Stimulated activated CD4-positive, alpha-beta T cell treated with anti-CD3 and anti-CD28 coated beads, Interleukin-2, amount 100 ng/mL, for 24 hours (primary cell): ENCODE measurements around the gene AGAP1.

Experiments
- DNase-seq, 2 donors: peaks; one replicate each; pipeline ENCODE4 v3.0.0-alpha.2; 2020

AGAP1 gene

DNA sequence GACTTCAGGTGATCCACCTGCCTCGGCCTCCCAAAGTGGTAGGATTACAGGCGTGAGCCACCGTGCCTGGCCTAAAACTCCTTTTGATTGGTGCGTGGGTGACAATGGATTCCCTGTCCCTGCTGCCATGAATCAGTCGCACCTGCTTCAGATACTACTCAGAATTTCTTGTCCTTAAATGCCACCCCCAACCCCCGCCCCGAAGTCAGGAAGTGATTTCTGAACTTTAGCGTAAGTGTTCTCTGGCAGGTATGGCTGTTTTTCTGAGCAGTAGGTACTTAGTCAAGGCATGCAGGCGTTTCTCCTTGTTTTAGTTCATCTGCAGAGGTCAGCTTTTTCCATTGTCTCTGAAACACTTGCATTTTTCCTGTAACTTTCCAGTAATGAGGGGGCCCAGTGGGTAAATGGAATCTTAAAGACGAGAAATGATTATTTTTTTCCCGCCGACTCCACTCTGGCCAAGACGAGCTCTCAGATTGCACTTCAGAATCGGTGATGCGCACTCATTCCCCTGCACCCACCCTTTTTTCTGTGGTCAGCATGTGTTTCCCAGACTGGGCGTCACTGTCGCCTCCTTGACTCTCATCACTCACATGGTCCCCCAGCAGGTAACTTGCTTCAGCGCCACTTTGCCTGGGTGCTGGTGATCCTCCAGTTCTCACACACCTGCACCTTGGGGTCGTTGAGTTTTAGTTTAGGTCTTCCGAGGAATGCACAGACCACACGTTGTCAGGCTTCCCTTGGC, 494.6 kb downstream of the AGAP1 start:
- DNase-seq: no peak

GRCh38 chr2:235989591-235989990, 495.7 kb downstream of the AGAP1 start:
- DNase-seq: no peak

DNA sequence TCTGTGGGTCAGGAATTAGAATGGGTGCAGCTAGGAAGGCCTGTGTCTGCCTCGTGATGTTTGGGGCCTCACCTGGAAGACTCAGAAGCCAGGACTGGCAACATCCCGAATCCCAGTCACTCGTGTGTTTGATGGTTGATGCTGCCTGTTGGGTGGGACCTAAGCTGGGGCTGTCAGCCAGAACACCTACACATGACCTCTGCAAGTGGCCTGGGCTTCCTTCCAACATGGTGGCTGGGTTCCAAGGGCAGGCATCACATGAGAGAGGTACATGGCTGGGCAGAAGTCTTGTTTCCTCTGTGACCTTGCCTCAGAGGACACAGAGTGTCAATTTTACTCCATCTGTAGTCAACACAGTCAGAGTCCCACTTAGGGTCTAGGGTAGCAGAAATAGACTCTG, 496.5 kb downstream of the AGAP1 start:
- no peak for DNase-seq

GRCh38 chr2:235992024-235992423, 498.2 kb downstream of the AGAP1 start:
- DNase-seq: no peak

- no peak for DNase-seq
Observed at GRCh38 chr2:235996419-235996818, 502.6 kb downstream of the AGAP1 start.

- no peak for DNase-seq
Observed at GRCh38 chr2:235999011-235999410, 505.2 kb downstream of the AGAP1 start.

DNA sequence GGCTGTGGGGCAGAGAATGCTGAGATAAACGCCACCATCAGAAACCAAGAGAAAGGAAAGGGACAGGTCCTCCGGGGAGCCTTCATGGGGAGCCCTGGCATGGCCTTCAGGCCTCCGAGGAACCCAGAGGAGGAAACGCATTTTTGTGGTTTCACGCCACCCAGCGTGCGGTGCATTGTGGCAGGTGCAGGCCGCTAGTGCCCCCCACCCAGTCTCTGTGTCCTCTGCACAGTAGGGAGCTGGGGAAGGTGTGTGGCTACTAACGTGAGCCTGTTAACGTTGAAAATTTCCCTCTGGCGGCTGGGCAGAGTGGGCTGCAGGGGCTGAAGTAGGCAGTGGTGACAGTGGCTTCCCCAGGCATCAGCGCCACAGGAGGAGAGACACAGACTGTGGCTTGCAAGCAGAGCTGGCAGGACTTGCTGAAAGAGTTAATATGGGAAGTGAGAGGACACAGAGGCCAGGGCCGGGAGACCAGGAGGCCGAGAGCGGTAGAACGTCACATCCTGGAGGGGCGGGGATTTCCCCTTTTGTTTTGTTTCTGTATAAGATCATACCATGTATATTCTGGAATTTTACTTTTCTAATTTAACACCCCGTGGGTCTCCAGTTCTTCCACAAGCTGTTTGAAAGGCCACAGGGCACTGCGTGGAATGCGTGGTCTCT, 507.5 kb downstream of the AGAP1 start:
- no peak for DNase-seq

DNA sequence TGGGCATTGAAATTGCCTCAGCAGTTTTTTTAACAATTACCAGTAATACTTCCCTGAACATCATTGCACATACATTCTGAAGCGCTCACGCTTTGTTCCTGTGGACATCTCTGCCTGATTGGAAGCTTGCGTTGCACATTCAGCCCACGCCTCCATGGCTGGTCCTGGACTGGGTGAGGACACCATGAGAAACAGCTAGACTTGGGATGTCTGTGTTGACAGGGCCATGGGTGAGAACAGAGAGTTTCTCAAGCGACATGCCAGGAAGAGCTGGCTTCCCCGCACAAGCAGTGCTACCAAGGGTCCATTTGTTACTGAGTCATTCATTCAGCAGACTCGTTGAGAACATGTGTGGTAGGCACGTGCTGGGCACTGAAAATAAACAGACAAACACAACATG, 508.0 kb downstream of the AGAP1 start:
- DNase-seq: no peak

DNA sequence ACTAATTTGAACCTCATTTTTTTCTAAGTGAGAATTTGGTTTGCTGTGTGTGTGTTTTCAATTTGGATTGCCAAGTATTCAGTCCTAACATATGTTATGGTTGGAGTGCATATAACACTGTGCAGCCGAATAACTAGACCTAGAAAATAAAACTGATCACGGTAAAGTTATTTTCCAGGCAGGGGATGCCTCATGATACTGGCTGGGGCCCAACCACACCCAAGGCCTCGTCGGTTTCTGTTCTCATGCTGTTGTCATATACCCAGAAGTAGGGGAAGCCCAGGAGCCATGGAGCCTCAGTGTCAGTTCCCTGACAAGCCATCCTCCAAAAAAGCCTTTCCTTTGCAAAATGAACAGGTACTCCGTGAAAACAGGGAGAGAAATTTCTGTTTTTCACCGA, 514.2 kb downstream of the AGAP1 start:
- DNase-seq: no peak

GRCh38 chr2:236008857-236009256, 515.0 kb downstream of the AGAP1 start:
- no peak for DNase-seq

- no peak for DNase-seq
Observed at GRCh38 chr2:236010920-236011685, 517.3 kb downstream of the AGAP1 start.

DNA sequence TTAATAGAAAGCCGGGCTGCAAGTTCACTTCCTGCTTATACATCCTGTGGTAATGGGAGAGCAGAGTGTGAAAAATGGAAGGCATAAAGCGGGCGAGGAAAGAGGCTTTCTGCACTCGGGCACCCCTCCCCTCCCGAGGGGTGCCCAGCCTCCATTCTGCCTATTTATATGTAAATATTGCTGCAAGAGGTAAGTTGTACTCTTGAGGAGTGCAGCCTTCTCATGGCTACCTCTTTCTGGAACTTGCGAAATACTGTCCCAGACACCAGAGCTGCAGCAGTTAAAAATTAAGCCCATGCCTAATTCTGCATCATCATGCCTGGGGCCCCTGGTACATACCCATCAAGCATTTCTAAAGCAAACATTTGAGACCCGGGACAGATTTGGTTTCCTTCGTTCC, 518.3 kb downstream of the AGAP1 start:
- DNase-seq: no peak

DNA sequence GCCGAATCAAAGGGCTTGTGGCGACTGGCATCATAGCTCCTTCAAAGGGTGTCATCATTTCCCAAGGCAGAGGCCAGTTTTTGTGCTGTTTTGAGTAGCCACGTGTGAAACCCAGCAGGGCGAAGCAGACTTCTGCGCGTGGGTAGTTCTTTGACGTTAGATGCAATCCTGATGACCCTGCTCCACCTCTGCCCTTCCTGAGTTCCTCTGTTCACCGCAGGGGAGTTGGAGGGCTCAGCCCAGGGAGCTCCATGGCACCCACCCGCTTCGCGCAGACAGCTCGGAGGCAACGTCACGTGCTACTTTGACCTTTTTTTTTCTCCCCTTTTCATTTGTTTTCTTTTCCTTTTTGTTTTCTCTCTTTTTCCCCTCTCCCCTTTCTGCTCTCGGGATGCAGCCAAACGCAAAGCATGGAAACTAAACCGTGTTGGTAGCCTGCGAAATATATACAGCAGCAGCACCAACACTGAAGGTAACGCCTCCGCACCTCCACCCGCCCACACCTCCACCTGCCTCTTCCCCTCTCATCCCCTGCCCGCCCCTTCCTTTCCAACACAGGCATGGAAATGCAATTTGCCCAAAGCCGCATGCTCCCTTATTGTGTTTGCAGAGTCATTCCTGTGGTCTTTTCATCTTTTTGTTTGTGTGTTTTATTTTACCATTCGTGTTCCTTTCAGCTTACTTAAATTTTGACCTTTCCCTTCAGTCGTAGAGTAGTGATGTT, 520.7 kb downstream of the AGAP1 start:
- DNase-seq: no peak

GRCh38 chr2:236015171-236015570, 521.3 kb downstream of the AGAP1 start:
- DNase-seq: no peak

DNA sequence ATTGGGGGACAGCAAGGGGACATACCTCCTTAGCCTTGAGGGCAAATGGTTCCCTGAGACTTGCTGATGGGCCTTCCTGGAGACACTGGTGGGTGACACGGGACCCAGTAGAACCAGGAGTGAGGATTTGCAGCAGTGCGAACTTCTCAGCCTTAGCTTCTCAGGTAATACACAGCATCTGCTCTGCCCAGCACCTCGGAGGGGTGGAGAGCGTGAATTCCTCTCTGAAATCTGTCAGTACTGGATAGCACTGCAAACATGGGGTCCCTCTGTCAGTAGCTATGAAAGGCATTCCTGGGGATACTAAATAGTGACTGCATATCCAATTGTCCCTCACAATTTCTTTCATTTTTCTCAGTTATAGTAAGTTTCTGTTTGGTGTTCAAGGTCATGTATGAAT, 522.7 kb downstream of the AGAP1 start:
- no peak for DNase-seq

GRCh38 chr2:236017446-236017845, 523.6 kb downstream of the AGAP1 start:
- no peak for DNase-seq

DNA sequence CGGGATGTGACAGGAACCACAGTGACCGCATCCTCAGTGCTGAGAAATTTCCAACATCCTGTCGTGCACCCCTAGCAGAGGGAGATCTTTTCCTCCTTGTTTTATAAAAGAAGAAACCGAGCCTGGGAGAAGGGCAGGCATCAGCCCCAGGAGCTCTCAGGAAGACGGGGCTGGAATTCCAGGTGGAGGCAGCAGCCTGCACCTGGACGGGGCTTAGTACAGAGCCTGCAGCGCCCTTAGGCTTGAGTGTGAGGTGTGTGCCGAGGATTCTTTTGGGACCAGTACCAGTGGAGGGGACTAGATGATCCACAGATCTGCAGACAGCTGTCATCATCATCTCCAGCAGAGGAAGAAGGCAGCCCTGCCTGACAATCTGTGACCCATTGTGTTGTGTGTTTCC, 525.6 kb downstream of the AGAP1 start:
- no peak for DNase-seq

DNA sequence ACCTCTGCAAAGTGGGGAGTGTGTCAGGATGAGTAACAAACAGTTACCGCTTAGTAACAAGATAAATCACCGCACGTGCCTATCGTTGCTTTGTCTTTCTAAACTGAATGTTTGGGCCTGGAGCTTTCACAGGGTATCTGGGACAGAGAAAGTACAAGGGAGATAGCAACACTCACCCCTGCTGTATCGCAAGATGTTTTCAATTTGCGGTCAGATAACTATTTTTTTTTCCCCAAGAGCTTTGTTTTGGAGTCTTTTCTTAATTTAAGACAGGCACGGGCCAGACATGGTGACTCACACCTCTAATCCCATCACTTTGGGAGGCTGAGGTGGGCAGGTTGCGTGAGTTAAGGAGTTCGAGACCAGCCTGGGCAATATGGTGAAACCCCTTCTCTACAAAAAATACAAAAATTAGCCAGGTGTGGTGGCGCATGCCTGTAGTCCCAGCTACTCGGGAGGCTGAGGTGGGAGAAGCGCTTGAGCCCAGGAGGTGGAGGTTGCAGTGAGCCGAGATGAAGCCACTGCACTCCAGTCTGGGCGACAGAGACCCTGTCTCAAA, 527.7 kb downstream of the AGAP1 start:
- DNase-seq: no peak

DNA sequence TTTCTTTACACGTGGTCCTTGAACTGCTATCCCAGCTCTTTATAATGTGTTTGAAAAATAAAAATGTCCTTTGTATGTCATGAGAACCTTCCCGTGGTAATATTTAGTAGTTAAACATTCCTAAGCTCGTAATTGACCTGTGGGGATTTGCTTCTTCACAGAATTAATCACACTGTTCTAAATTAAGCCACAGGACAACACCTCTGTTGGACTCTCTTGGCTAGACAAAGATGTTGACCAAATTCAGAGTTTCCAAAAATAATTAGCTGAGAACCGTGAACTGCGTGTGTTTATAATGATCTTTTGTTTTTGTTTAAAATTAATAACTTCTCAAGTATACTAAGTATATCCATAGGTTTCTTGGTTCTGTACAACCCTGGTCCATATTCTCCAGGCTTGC, 528.3 kb downstream of the AGAP1 start:
- DNase-seq: no peak

DNA sequence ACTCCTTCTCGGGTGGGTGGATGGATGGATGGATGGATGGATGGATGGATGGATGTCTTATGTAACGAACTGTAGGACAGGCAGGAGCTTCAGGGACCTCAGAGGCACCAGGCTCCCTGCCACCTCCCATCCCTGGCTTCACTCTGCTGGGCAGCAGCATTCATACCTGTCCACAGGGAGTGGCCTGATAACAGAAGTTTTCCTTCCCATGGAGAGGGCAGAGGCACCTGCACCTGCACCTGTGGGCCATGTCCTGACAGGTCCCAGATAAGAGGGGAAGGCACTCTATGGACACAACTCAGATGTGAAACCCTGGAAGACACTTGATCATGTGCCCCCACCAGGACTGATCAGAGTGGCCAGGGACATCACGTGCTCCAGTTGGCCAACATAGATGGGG, 532.0 kb downstream of the AGAP1 start:
- DNase-seq: no peak

DNA sequence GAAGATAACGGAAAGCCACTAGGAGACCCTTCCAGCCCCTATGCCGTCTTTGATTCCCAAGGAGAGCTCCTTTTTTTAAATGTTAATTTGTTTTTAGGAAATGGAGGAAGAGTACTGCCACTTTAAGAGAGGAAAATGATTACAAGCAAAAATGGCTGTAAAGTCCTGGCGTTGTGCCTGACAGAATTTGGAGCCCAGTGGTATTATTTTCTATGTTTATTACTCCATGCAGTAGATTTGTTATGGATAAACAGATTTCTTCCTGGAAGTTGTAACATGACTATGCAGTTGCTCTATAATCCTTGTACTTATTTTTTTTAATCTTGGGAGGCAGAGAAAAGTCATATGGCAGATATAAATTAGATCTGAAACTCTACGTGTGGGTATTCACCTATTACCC, 533.0 kb downstream of the AGAP1 start:
- DNase-seq: no peak

DNA sequence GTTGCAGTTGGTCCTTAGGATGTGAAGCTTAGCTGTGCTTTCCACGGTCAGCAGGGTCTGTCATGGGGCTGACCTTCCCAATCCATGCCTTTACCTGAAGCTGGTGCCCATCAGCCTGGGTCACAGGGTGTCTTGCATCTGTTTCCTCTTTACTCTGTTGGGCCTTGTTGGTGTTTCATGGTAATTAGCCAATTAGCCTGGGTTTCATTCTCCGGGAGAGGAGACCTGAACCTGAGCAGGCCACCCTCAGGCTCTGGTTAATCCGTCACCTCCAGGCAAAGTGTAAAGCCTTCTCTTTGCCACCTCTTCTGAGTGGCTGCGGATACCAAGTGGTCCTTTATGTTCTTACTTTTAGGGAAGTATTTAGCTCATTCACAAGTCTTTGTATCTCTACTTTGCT, 534.2 kb downstream of the AGAP1 start:
- no peak for DNase-seq

- no peak for DNase-seq
Observed at GRCh38 chr2:236033462-236033861, 539.6 kb downstream of the AGAP1 start.
